GM18873 (cell line): ENCODE data around the gene CDK14.

Experiments
- ATAC-seq: cut with Tn5 transposase; IDR thresholded peaks from one replicate; pipeline ENCODE4 v1.9.1; 2021; ENCODE audit warnings: mild to moderate bottlenecking, moderate library complexity, moderate number of reproducible peaks; ENCODE audit not compliant: unreplicated experiment, low FRiP score

CDK14 gene

DNA sequence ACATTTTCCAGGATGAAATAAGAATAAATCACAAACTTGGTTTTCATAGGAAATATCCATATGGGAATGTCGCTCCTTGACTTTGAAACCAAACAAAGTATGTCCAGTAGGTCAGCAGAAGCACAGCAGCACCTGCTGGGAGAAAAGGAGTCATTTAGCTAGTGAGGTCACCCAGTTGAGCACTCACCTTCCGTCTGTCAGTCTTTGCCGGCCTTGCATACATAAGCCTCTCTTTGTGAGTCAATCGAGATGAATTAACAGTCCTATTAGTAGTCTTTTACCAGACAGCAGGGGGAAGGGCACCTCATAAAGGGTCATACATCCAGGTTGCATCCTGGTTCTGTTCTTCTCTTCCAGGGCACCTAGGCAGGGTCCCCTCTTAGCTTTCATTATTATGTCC lies 435.6 kb downstream of the CDK14 start:
- ATAC-seq = no peak

DNA sequence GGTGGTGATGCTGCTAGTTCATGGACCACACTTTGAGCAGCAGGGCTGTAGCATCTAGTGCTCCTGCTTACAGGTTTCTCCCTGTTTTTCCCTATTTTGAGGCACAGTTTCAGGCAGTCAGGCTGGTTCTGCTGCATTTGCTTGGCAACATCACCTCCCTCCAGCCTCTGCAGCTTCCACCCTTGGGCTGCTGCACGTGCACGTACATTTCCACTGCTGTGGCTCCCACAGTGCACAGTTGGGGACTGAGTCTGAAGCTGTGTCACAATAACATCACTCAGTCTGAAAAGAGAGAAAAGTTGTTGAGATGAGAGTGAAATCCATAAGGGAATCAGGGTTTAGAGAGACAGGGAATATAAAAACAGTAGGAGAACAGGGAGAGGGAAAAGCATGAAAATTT lies 437.5 kb downstream of the CDK14 start:
- no peak for ATAC-seq

DNA sequence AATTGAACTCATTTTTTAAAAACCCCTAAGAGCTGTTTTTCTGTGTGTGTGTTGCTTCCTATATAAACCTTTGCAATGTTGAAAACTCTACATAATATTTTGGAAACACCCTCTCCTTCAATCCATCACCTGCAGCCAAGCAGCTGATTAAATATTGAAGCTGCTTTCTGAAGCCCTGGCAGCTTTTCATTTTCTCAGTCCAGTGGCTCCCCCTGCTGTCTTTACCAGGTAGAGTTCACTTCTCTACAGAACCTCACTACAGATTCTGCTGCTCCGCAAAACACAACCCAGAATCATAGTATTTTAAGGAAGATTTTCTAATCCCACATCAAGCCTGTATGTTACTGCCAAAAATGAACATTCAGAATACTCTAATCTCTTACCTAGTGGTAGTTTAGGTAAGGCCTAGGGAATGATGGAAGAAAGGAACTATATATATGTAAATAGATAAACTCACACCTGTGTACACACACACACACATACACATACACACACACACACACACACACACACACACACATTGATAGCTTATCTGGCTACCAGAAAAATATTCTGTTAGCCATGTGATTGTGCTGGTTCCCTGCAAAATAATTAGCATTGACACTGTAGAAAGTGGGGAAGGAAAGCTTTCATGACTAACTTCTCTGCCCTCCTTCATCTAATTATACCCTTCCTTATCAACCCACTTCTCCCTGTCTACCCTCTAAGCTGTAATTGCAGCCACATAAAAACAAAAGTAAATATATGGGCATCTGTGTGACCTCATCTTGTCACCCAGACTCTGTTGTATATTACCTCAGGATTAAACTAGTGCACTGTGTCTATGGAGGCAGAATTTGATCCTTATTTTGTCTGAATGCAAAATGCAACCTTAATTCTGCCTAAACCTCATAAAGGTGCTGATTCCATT lies 438.6 kb downstream of the CDK14 start:
- no peak for ATAC-seq

DNA sequence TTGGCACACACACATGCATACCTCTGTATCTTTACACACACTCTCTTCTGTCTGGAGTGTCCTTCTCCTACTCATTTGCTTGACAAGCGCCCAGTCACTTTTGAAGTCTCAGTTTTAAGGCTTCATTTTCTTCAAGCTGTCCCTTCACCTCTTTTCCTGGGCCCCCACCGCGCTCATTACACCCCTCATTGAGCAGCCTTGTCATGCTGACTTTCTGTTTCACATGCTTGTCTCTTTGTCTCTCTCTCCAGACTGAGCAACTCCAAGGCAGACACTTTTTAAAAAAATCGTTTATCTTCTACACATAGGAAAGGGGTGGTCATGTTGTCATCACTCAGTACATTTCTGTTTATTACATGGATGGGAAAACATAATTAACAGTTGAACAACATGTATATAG lies 442.9 kb downstream of the CDK14 start:
- peak; percentile 72 for ATAC-seq

DNA sequence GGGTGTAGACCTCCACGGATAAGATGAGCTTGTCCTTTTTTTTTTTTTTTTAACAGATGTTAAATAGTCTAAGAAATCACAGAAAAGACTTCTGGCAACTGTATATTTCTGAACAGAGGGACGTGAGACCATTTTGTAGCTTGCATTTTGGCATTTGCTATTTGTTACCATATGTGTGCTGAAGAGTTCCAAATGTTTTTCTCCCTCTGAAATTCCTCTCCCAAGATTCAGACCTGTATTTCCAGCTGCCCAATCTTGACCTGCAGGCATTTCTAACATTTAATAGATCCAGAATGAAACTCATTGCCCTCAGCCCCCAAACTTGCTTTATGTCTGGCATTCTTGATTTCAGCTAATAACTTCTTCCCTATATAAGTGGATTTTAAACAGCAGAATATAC lies 445.0 kb downstream of the CDK14 start:
- no peak for ATAC-seq

DNA sequence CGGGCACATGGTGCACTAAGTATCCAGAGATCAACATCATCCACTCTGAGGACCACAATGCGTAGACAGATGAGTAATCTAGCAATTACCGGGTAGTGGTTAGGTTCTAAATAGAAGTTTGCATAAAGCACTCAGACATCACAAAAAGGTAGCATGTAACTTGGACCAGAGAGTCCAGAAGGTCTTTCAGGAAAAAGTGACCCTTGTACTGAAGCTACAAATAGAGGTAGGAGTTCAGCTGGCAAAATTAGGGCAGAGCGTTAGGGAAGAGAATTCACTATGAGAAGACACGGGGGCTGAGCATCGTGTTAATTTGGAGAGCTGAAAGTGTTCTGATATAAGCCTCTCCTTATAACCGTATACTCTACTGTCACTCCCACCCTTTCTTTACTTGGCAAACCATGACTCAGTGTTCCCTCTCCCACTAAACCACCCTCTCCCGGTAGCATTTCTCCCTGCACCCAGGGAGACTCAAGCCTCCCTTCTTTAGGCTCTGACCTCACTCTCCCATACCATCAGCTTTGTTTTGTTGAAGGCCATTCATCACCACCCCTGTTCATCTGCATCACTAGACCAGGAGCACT lies 445.9 kb downstream of the CDK14 start:
- ATAC-seq = no peak

DNA sequence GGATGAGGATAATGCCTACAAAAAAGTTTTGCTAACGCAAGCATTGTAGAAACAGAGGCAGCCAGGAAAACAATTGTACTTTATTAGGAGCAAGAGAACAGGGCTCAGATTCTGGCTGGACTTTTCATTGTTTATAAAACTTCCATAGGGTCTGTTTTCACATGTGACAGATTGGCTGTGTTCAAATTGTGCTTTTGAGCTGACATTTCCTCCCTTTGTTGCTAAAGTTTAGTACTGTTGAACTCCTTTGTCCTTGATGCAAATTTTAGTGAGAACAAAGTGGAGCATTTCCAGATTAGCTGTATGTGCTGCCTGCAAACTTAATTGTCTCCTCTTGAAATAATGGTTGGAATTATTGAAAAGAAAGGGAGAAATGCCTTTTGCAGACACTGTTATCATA lies 447.1 kb downstream of the CDK14 start:
- no peak for ATAC-seq

DNA sequence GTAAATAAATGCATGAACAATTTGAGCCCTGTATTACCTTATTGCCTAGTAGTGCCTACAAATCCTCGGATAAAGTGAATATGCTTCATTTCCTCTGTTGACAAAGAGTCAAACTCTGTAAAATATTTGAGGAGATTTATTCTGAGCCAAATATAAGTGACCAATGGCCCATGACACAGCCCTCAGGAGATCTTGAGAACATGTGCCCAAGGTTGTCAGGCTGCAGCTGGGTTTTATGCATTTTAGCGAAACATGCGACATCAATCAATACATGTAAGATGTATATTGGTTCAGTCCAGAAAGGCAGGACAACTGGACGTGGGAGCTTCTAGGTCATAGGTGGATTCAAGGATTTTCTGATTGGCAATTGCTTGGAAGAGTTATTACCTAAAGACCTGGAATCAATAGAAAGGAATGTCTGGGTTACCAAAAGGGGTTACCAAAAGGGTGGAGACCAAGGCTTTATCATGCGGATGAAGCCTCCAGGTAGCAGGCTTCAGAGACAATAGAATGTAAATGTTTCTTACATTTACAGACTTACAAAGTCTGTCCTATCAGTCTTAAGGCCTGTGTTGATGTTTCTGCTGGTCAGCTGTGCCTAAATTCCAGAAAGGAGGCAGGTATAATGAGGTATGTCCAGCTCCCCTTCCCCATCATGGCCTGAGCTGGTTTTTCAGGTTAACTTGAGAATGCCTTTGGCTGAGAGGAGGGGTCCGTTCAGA lies 448.0 kb downstream of the CDK14 start:
- no peak for ATAC-seq

DNA sequence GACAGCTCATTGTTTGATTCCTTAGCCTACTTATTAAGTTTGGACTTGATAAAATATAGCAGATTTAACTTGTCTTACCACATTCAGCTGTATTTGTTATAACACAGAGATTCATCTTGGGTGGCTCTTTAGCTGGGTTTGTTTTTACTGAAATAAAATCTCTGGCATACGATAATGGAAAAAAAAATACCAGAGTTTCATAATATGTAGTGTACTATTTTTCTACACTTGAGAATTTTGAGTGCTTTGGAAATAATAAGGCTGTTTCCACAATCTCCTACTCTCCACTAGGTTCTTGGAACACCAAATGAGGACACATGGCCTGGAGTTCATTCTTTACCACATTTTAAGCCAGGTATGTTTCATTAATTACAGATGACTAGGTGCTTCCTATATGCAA lies 449.5 kb downstream of the CDK14 start:
- no peak for ATAC-seq

DNA sequence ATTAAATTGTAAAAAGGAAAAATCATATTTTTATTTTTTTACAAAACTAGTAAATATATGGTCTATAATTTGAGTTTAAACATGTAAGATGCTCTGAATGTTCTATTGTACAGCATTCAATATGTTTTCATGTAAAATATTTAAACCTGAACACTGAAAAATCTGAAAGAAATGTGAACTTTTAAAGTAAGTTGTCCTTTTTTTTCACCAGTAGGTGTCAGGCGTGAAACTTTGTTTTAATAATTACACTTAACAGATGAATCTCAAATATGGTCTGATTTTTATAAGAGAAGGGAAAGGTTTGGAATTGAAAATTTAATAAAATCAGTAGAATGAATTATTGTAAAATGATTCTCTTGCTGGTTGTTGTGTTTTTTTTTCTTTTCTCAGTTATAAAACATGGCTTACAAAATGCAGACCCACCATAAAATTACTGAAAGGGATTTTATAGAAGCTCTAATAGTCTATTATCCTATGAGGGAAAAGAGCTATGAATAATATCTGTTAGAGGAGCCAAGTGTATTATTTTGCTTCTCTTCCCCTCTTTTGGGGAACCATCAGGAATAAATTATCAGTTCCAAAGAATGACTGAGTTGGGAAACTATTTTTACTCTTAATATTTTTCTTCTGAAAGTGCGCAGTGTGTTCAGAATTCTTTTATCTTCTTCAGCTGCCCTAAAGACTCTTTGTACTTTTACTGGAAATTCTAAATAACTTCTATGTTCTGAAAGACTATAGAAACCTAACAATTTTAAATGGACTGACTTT lies 450.4 kb downstream of the CDK14 start:
- ATAC-seq = no peak

DNA sequence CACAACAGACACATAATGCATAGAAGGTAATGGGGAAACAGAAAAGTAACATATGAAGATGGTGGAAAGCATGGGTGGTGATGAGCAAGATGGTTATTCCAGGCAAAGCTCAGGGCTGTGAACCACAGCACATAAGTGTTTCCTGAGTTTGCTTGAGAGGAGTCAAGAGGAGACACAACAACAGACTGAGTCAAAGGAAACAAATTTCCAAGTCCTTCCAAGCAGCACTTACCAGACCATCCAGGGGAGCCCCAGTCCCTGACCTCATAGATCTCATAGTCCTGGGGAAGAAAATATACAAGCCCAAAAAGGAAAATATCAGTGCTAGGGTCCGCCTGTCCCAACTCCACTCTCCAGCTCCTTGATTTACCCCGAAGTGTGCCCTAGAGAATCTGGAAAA lies 451.5 kb downstream of the CDK14 start:
- ATAC-seq = no peak

DNA sequence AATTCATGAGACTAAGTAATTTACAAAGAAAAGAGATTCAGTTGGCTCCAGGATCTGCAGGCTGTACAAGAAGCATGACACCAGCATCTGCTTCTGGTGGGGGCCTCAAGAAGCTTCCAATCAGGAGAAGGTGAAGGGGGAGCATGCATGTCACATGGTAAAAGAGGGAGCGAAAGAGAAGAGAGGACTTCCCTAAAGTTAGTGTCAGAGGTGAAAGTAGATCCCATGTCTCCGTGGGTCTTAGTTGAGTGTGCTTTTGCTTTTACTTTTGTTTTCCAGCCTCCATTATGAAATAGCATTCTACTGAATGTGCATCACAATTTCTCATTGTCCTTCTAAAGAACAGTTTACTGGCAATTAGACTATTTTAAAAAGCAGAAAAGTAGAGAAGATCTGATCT lies 454.6 kb downstream of the CDK14 start:
- ATAC-seq = peak; percentile 92

DNA sequence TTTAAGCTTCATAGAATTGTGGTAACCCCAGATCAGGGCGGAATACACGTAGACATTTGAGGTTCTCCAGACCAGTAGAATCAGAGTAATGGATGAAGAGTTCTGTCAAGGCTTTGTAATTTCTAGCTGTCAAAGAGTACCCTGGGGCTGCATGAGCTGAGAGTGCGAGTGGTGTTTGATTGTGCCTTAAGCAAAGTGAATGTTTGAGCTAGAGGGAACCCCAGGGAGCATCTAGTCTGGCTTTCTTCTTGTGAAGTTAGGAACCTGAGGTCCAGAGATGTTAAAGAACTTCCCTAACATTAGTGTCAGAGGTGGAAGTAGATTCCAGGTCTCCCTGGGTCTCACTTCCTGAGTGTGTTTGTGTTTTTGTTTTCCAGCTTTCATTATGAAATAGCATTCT lies 455.8 kb downstream of the CDK14 start:
- ATAC-seq = no peak

DNA sequence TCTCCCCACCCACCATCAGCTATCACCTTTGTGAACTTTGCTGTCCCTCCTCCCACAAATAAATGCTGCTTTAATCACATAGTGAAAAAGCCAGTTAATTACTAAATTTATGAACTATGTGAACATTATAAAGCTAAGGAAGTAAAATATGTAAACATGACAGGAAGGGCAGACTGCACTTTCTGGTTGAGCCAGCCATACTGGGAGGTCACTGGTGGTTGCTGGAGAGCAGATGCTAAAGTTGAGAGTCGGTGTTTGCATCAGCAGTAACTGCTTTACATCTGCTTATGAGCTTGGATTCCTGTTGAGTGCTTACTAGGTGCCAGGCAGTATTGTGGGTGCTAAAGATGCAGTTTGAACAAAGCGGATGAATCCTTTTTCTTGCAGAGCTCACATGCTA lies 458.3 kb downstream of the CDK14 start:
- ATAC-seq = no peak

DNA sequence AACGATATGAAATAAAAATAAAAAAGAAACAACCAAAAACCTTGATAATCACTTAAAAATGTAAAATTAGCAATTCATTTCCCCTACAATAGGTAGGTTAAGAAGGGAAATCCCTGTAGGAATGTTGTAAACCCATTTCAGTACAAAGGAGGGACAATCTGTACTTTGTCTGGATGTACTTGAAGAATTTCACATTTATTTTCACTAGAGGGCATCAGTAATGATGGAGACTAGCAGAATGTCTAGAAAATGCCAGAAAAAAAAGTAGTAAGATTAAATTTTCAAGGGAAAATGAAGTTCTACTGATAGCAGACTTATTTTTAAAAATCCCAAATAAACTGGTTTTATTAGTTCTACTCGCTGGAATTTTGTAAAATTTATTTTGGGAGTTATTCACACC lies 459.1 kb downstream of the CDK14 start:
- ATAC-seq = no peak

DNA sequence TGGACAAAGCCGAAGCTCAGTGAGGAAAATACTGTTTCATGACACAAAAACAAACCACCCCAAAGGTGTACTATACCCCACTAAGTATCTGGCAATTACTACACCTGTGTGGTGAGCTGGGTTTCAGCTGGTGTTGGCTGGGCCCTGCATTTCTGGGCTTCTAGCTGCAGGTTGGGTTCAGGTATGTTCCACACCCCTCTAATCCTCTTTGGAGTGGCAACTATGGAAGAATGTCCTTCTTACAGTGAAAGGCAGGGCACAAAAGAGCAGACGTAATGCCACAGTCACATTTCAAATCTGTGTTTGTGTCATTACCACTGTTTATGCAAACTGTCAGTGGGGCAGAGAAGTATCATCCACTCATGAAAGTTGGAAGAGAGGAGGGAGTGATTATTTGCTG lies 466.6 kb downstream of the CDK14 start:
- ATAC-seq = no peak

DNA sequence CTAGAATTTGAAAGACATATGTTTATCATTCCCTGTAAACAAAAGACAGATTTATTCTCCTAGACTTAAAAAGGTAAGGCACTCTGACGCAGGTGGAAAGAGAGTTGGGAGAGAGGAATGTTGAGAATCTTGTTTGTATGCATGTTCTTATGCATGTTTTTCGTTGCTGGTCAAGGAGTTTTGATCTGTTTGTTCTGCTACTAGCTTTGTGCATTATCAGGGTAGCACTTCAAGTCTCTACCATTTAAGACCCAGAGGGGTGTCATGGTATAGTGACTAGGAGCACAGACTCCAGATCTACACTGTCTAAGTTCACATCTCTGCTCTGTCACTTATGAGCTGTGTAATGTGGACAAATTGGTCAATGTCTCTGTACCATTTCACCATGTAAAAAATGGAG lies 467.9 kb downstream of the CDK14 start:
- no peak for ATAC-seq

DNA sequence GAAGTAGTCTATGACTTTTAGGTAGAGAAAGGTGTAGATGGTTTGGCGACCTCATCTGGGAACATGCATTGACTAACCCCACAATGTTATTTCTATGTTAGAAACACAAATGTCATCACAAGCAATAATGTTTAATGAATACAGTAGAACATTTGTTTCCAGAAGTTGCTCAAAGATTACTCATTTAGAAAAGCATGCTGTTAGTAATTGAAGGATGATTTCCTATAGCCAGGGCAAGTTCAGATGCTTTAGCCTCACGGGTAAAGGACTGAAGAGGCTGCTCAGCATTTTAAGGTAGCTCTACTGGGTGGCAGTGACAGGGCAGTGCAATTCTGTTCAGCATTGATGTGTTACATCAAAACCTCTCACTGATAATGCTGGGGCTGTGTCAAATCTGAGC lies 468.8 kb downstream of the CDK14 start:
- no peak for ATAC-seq

DNA sequence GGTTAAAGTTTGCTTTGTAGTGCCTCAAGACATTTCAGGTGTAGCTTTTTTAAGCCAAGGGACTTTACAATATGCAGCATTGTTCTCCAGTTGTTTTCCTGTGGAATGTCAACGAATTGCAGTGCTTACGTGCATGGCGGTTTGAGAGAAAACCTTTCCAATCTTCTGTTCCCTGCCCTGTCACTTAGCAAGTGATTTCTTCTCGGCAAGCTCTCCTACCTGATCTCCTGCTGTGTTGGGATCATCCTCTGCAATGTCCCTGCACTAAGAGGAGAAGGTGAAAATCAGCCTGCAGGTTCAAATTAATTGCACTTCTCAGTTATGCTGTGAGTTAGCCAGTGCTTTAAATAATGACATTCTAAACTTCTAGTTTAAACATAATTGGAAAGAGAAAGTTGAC lies 470.5 kb downstream of the CDK14 start:
- ATAC-seq = no peak

DNA sequence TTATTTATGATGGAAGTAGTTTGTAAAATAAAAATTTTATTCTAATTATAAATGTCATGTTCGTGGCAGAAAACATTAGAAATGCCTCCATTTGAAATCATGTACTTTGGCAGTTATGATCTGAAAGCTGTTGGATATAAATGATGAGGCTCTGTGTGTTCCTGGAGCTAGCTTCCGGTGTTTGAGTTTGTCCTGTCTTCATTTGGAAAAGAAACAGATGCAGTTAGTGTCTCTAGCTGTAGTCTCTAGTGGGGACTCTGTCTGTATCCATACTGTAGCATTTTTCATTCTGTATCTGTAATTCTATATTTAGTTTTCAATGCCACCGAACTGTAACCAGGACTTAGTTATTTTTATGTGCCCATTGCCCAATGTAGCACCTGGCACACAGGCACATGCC lies 471.1 kb downstream of the CDK14 start:
- no peak for ATAC-seq
